ENCODE data around the gene LIMS1. TPM values are rescaled to one million over a fixed set of nuclear protein-coding genes. Genes with fewer than 3 reads are reported as not detected.
"Not testable (repeated sequence)": the region's sequence is repeated elsewhere in the genome, so short reads cannot be mapped to it uniquely, and the experiment has no call there.

LIMS1 gene
- total RNA-seq, 1 donor from 2014 or later: 97.6 TPM

- peaks cover 24% of the 10 kb centered on the region for H3K36me3 ChIP-seq
- ATAC-seq; H3K27me3 ChIP-seq; H3K4me1 ChIP-seq; H3K27ac ChIP-seq; intact Hi-C loops (cut with DNase I); H3K9me3 ChIP-seq; DNase-seq; H3K4me3 ChIP-seq: not testable (repeated sequence)
Observed at GRCh38 chr2:108688818-108689756, 154.8 kb downstream of the LIMS1 start.

GRCh38 chr2:108690001-108690400 lies 155.7 kb downstream of the LIMS1 start:
- DNase-seq; H3K4me1 ChIP-seq; H3K27ac ChIP-seq; H3K9me3 ChIP-seq; H3K4me3 ChIP-seq; intact Hi-C loops (cut with DNase I); H3K27me3 ChIP-seq: not testable (repeated sequence)
- H3K36me3 ChIP-seq: peaks cover 14% of the 10 kb centered on the region
- ATAC-seq: peak; percentile 87

GRCh38 chr2:108691447-108691846 lies 157.2 kb downstream of the LIMS1 start:
- no peak for ATAC-seq

GRCh38 chr2:108701208-108701607 lies 166.9 kb downstream of the LIMS1 start:
- TF ChIP-seq CTCF (IDR thresholded peaks at IDR 0.05): no peak
- Histone ChIP-seq H3K4me3 (no peak overlapping the region), H3K36me3 (no peaks in the 10 kb centered on the region), H3K9me3 (no peaks in the 10 kb centered on the region), H3K27me3 (no peaks in the 10 kb centered on the region), H3K27ac (no peak overlapping the region), H3K4me1 (no peaks in the 10 kb centered on the region)
- ATAC-seq (no peak), DNase-seq (no peak)
- intact Hi-C loops (cut with DNase I): no loop called here

More at GRCh38 chr2:108691447-108691846, 157.2 kb downstream of the LIMS1 start:
- H3K27ac ChIP-seq: no peak overlapping the region
- no peaks in the 10 kb centered on the region for H3K4me1 ChIP-seq
- H3K27me3 ChIP-seq: no peaks in the 10 kb centered on the region
- intact Hi-C loops (cut with DNase I): no loop called here
- no peak for TF ChIP-seq CTCF (IDR thresholded peaks at IDR 0.05)
- no peaks in the 10 kb centered on the region for H3K36me3 ChIP-seq
- H3K9me3 ChIP-seq: no peaks in the 10 kb centered on the region
- DNase-seq: no peak
- H3K4me3 ChIP-seq: no peak overlapping the region

- DNase-seq: no peak
- H3K4me3 ChIP-seq: no peak overlapping the region
- H3K27me3 ChIP-seq: no peaks in the 10 kb centered on the region
- no peaks in the 10 kb centered on the region for H3K36me3 ChIP-seq
- TF ChIP-seq CTCF (IDR thresholded peaks at IDR 0.05): no peak
- no peaks in the 10 kb centered on the region for H3K9me3 ChIP-seq
- H3K4me1 ChIP-seq: no peaks in the 10 kb centered on the region
- no peak for ATAC-seq
- intact Hi-C loops (cut with DNase I): no loop called here
- H3K27ac ChIP-seq: no peak overlapping the region
Observed at GRCh38 chr2:108701806-108702205, 167.5 kb downstream of the LIMS1 start.

- Histone ChIP-seq H3K4me3 (no peak overlapping the region), H3K4me1 (no peaks in the 10 kb centered on the region), H3K27ac (no peak overlapping the region), H3K36me3 (no peaks in the 10 kb centered on the region), H3K27me3 (no peaks in the 10 kb centered on the region), H3K9me3 (no peaks in the 10 kb centered on the region)
- intact Hi-C loops (cut with DNase I): no loop called here
- ATAC-seq (no peak), DNase-seq (no peak)
- no peak for TF ChIP-seq CTCF (IDR thresholded peaks at IDR 0.05)
Observed at GRCh38 chr2:108704871-108705270, 170.6 kb downstream of the LIMS1 start.
